ENCODE data around the gene CFB. TPM values are rescaled to one million over a fixed set of nuclear protein-coding genes. Genes with fewer than 3 reads are reported as not detected.

Gene CFB
- total and polyA plus RNA-seq, 2 of the 13 experiments (the other 11 are each of a cell fraction or from before 2014, with no cell fraction given) = 171 to 513 TPM

GRCh38 chr6:31958741-31959739 lies 13.1 kb downstream of the CFB start, which contains the start of the genes NELFE and SKIC2 (continued):
- TF ChIP-seq FUBP1 (CRISPR knock-in tag; IDR thresholded peaks at IDR 0.05; ENCODE audit: borderline replicate concordance) (no peak), ZNF776 (CRISPR knock-in tag; IDR thresholded peaks at IDR 0.05) (no peak), CENPX (CRISPR knock-in tag; IDR thresholded peaks at IDR 0.05) (no peak), GATAD1 (CRISPR knock-in tag; IDR thresholded peaks at IDR 0.05) (peak; percentile 99), AGO1 (IDR thresholded peaks at IDR 0.05; ENCODE audit: low read depth, low read length, poor library complexity, severe bottlenecking) (peak; percentile 83), RAD21 (CRISPR knock-in tag; IDR thresholded peaks at IDR 0.05) (peak; percentile 64), ZSCAN20 (CRISPR knock-in tag; IDR thresholded peaks at IDR 0.05; ENCODE audit: borderline replicate concordance) (peak; percentile 66; the same call in 1 of the 2 replicates), CCAR2 (optimal IDR thresholded peaks at IDR 0.05; ENCODE audit: low read depth, low read length) (no peak), ZNF652 (CRISPR knock-in tag; IDR thresholded peaks at IDR 0.05; ENCODE audit: borderline replicate concordance, low read depth) (no peak), MYC (CRISPR knock-in tag; IDR thresholded peaks at IDR 0.05; ENCODE audit: borderline replicate concordance) (peak; percentile 94), ATF7-NPFF (CRISPR knock-in tag; IDR thresholded peaks at IDR 0.05; ENCODE audit: low read depth) (no peak; the same call in 1 of the 2 replicates), ZNF768 (CRISPR knock-in tag; IDR thresholded peaks at IDR 0.05) (no peak), ZNF547 (CRISPR knock-in tag; IDR thresholded peaks at IDR 0.05) (peak; percentile 77; the same call in 1 of the 2 replicates), JUN (CRISPR knock-in tag; IDR thresholded peaks at IDR 0.05) (no peak), SATB2 (CRISPR knock-in tag; IDR thresholded peaks at IDR 0.05) (0 out of 2 replicates have a peak, but pooled peaks have one; percentile 74), HBP1 (CRISPR knock-in tag; IDR thresholded peaks at IDR 0.05; ENCODE audit: low read depth) (peak; percentile 87; the same call in 1 of the 2 replicates), NFIB (CRISPR knock-in tag; IDR thresholded peaks at IDR 0.05; ENCODE audit: borderline replicate concordance) (no peak)
- TF ChIP-seq, protein P1, sequence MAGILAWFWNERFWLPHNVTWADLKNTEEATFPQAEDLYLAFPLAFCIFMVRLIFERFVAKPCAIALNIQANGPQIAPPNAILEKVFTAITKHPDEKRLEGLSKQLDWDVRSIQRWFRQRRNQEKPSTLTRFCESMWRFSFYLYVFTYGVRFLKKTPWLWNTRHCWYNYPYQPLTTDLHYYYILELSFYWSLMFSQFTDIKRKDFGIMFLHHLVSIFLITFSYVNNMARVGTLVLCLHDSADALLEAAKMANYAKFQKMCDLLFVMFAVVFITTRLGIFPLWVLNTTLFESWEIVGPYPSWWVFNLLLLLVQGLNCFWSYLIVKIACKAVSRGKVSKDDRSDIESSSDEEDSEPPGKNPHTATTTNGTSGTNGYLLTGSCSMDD (CRISPR knock-in tag; IDR thresholded peaks at IDR 0.05) = no peak
- TF ChIP-seq, protein P2, sequence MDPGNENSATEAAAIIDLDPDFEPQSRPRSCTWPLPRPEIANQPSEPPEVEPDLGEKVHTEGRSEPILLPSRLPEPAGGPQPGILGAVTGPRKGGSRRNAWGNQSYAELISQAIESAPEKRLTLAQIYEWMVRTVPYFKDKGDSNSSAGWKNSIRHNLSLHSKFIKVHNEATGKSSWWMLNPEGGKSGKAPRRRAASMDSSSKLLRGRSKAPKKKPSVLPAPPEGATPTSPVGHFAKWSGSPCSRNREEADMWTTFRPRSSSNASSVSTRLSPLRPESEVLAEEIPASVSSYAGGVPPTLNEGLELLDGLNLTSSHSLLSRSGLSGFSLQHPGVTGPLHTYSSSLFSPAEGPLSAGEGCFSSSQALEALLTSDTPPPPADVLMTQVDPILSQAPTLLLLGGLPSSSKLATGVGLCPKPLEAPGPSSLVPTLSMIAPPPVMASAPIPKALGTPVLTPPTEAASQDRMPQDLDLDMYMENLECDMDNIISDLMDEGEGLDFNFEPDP (CRISPR knock-in tag; conservative IDR thresholded peaks at IDR 0.05) = no peak
- TF ChIP-seq, protein P3, sequence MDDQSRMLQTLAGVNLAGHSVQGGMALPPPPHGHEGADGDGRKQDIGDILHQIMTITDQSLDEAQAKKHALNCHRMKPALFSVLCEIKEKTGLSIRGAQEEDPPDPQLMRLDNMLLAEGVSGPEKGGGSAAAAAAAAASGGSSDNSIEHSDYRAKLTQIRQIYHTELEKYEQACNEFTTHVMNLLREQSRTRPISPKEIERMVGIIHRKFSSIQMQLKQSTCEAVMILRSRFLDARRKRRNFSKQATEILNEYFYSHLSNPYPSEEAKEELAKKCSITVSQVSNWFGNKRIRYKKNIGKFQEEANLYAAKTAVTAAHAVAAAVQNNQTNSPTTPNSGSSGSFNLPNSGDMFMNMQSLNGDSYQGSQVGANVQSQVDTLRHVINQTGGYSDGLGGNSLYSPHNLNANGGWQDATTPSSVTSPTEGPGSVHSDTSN (CRISPR knock-in tag; IDR thresholded peaks at IDR 0.05; ENCODE audit: borderline replicate concordance) = no peak
- TF ChIP-seq, protein P4, sequence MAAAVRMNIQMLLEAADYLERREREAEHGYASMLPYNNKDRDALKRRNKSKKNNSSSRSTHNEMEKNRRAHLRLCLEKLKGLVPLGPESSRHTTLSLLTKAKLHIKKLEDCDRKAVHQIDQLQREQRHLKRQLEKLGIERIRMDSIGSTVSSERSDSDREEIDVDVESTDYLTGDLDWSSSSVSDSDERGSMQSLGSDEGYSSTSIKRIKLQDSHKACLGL (CRISPR knock-in tag; IDR thresholded peaks at IDR 0.05) = no peak; the same call in 1 of the 2 replicates
